Naive B cell (primary cell): ENCODE data around the gene ZNF74. TPM values are rescaled to one million over a fixed set of nuclear protein-coding genes. Genes with fewer than 3 reads are reported as not detected.
"Not testable (repeated sequence)": the region's sequence is repeated elsewhere in the genome, so short reads cannot be mapped to it uniquely, and the experiment has no call there.

ENCODE experiments used
- ATAC-seq, 2 donors: fragments of 150-1000 bp; cut with Tn5 transposase; 2 replicates each; pipeline ENCODE4 v1.10.0; 2021; ENCODE audit warnings: low read depth in 2 of 2, mild to moderate bottlenecking in 2 of 2, moderate library complexity in 2 of 2
- DNase-seq: peaks from one replicate; pipeline ENCODE4 v3.0.0; 2022
- H3K27ac Mint-ChIP-seq, 6 donors: one replicate each; pipeline ENCODE4 v1.8.0; 2020 to 2022; ENCODE audit warnings: mild to moderate bottlenecking in 6 of 6, mixed read lengths in 6 of 6, moderate library complexity in 5 of 6, inconsistent platforms in 2 of 6
- H3K27me3 Mint-ChIP-seq, 3 donors: one replicate each; pipeline ENCODE4 v1.8.0; 2021 to 2022; ENCODE audit warnings: mixed read lengths in 3 of 3, mild to moderate bottlenecking in 1 of 3
- H3K36me3 Mint-ChIP-seq, 2 donors: one replicate each; pipeline ENCODE4 v1.8.0; 2020 to 2022; ENCODE audit warnings: mixed read lengths in 2 of 2, inconsistent platforms in 1 of 2, mild to moderate bottlenecking in 1 of 2
- H3K4me1 Mint-ChIP-seq, 3 donors: one replicate each; pipeline ENCODE4 v1.8.0; 2020 to 2022; ENCODE audit warnings: mixed read lengths in 3 of 3, inconsistent platforms in 1 of 3, mild to moderate bottlenecking in 1 of 3, moderate library complexity in 1 of 3
- H3K4me3 Mint-ChIP-seq, 8 donors: one replicate each; pipeline ENCODE4 v1.8.0; 2020 to 2022; ENCODE audit warnings: mild to moderate bottlenecking in 8 of 8, mixed read lengths in 8 of 8, moderate library complexity in 8 of 8, inconsistent platforms in 2 of 8
- H3K9me3 Mint-ChIP-seq, 7 donors: one replicate each; pipeline ENCODE4 v1.8.0; 2020 to 2022; ENCODE audit warnings: mixed read lengths in 7 of 7, mild to moderate bottlenecking in 5 of 7, inconsistent platforms in 2 of 7, moderate library complexity in 1 of 7
- polyA plus RNA-seq, 6 donors: library from polyadenylated mRNA; unstranded; fragments of 300-500 nt; fragmentation: Illumina TruSeq; gene quantifications; one replicate each; pipeline ENCODE4 v1.2.3, GENCODE V29; 2021; ENCODE audit warnings: low read depth in 6 of 6

Gene ZNF74
- polyA plus RNA-seq, 6 donors from 2014 or later: 2.4 to 8.5 (median 5.5) TPM

DNA sequence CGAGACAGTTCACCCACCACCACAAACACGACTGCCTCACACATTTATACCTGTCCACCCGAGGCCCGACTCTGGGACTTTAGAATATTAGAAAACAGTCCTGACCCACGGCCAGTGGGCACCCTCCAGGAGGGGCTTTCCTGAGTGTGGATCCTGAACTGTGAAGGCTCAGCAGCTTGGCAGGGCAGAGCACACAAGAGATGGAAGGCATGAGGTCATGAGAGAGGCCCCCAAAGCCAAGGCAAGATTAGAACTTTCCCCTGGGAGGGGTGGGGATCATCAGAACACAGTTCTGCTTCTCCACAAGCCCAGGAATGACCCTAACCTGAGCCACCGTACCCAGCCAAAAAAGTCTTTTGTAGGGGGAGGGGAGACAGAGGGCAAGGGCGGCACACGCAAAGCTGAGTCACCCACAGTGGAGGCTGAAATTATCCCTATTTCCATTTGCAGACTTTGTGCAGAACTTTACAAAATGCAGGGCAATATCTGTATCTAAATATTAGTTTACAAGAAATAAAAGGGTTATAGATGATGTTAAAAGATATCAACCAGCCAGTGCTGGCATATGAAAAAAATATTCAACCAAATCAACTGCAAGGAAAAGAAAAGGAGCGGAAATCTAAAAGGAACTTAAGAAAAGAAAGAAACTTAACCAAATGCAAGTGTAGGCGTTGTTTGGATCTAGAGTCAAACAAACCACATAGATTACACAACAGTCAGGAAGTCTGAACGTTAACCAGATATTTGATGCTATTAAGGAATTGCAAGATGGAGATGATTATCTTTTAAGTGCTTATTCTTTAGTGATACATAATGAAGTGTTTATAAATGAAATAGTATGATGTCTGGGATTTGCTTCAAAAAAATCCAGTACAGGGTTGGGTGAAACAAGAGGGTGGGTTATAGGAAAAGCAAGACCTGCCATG lies 29.4 kb upstream of the ZNF74 start:
- ATAC-seq, H3K4me3 Mint-ChIP-seq, H3K4me1 Mint-ChIP-seq, H3K36me3 Mint-ChIP-seq, DNase-seq, H3K9me3 Mint-ChIP-seq, H3K27ac Mint-ChIP-seq, H3K27me3 Mint-ChIP-seq: not testable (repeated sequence)

DNA sequence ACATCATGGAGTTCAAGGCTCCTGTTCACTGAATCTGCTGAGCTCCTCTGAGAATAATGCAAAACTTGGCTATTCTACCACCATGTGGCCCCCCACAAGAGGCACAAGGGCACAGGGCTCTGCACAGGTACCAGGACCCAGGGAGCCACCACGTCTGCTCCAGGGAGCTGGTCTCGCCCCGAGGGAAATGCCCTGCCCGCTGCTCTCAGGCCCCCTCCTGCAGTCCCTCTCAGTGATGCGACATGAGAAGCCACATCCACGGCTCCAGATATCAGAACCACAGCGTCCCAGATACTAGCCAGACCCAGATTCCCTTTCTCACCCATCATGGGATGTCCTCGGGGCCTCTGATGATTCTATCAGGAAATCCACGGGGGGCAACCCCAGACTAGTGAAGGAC lies 27.1 kb upstream of the ZNF74 start:
- not testable (repeated sequence) for H3K27me3 Mint-ChIP-seq, H3K4me3 Mint-ChIP-seq, DNase-seq, H3K9me3 Mint-ChIP-seq, H3K4me1 Mint-ChIP-seq, ATAC-seq, H3K27ac Mint-ChIP-seq, H3K36me3 Mint-ChIP-seq

DNA sequence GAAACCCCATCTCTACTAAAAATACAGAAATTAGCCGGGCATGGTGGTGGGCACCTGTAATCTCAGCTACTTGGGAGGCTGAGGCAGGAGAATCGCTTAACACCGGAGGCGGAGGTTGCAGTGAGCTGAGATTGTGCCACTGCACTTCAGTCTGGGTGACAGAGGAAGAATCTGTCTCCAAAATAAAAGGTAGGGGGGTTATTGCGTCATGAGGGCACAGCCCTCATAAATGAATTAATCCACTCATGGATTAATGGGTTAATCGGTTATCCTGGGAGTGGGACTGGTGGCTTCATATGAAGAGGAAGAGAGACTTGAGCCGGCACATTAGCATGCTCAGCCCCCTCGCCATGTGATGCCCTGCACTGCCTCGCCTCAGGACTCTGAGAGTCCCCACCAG lies 25.1 kb upstream of the ZNF74 start:
- DNase-seq, H3K27me3 Mint-ChIP-seq, H3K4me1 Mint-ChIP-seq, H3K36me3 Mint-ChIP-seq, H3K27ac Mint-ChIP-seq, H3K4me3 Mint-ChIP-seq, ATAC-seq, H3K9me3 Mint-ChIP-seq: not testable (repeated sequence)

DNA sequence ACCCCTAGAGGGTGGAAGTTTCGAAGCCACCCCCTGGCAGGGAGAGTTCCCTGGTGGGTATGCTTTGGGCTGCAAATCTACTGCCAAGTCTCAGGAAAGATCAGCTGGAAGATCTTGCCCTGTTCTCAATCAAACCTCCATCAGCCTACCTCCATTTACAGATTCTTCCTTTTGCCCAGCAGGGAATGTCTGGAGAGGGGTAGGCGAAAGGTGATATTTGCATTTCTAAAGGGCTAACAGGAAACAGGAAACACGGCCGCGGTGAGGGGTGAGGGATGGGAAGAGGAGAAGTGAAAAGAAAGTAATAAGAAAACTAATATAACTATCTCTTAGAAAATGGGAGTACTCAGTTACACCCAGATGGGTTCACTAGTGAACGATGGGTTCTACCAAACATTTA lies 22.3 kb upstream of the ZNF74 start:
- peaks cover 0 to 13% (median 7%) of the 10 kb centered on the region in 3 donors for H3K27me3 Mint-ChIP-seq
- H3K27ac Mint-ChIP-seq, H3K4me1 Mint-ChIP-seq, ATAC-seq, H3K4me3 Mint-ChIP-seq, H3K36me3 Mint-ChIP-seq, DNase-seq, H3K9me3 Mint-ChIP-seq: not testable (repeated sequence)

DNA sequence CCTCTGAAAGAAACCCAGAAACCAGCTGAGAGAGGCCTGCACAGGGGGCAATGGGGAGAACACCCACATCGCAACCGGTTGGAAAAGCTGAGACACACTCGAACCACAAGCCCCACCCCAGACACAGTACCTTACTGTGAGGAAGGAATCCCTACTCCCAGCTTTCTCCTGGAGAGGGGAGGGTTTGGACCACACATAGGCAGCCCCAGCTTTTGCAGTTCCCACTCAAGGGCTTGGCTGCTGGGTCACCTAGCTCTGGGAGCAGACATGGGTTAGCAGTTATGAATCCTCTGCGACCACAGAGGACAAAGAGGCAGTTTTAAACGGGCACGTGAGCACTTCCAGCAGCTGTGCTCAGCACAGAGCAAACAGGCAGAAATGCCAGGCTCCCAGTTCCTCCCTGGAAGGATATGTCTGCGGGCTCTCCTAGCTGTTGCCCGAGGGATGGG lies 21.5 kb upstream of the ZNF74 start:
- H3K27me3 Mint-ChIP-seq: peaks cover 0 to 13% (median 7%) of the 10 kb centered on the region in 3 donors
- H3K9me3 Mint-ChIP-seq, H3K27ac Mint-ChIP-seq, DNase-seq, H3K36me3 Mint-ChIP-seq, H3K4me1 Mint-ChIP-seq, ATAC-seq, H3K4me3 Mint-ChIP-seq: not testable (repeated sequence)

DNA sequence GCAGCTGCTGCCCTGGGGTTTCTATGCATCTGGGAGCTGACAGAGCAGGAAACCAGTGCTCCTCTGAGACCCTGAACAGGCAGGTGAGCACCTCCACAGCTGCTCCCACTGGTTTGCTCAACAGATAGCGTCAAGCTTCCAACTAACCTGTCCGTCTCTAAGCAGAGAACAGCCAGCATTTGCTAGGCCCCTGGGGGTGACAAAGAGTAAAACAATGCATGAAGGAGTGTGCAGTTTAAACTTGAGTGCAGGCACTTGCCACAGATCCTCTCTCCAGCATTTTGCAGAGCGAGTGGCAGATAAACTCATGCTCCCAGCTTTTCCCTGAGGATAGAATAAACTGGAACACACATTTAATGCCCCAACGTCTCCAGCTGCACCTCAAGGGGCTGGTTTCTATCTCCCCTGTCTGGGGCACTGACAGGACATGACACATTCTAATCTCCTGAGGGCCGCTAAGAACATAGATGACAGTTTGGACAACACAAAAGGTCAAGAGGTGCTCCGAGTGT lies 20.7 kb upstream of the ZNF74 start:
- H3K27ac Mint-ChIP-seq: peak overlapping the region in 2 of 6 donors; percentile 15 to 56
- ATAC-seq, H3K4me3 Mint-ChIP-seq, H3K4me1 Mint-ChIP-seq, H3K9me3 Mint-ChIP-seq, H3K36me3 Mint-ChIP-seq, DNase-seq: not testable (repeated sequence)
- H3K27me3 Mint-ChIP-seq: peaks cover 0 to 13% (median 7%) of the 10 kb centered on the region in 3 donors

DNA sequence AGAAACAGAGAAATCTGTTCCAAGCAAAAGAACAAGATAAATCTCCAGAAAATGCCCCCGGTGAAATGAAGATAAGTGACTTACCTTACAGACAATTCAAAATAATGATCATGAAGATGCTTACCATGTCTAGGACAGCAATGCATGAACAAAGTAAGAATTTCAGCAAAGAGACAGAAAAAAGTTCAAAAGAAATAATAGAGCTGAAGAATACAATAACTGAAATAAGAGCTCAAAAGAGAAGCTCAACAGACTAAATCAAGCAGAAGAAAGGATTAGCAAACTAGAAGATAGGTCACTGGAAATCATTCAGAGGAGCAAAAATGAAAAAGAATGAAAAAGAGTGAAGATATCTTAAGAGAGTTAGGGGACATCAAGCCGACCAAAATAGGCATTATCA lies 19.8 kb upstream of the ZNF74 start:
- Mint-ChIP-seq H3K27me3 (peaks cover 0 to 13% (median 7%) of the 10 kb centered on the region in 3 donors), H3K27ac (peak overlapping the region in 1 of 6 donors; percentile 43)
- H3K4me1 Mint-ChIP-seq: not testable (repeated sequence)

DNA sequence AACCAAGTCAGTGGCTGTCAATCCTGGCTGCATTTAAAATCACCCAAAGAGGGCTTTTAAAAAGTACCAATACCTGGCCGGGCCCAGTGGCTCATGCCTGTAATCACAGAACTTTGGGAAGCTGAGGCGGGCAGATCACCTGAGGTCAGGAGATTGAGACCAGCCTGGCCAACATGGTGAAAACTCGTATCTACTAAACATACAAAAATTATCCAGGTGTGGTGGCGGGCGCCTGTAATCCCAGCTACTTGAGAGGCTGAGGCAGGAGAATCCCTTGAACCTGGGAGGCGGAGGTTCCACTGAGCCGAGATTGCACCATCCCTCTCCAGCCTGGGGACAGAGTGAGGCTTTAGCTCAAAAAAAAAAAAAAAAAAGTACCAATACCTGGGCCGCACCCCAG lies 17.7 kb upstream of the ZNF74 start:
- H3K36me3 Mint-ChIP-seq, H3K4me1 Mint-ChIP-seq, H3K9me3 Mint-ChIP-seq, DNase-seq, H3K4me3 Mint-ChIP-seq, H3K27ac Mint-ChIP-seq, ATAC-seq: not testable (repeated sequence)
- H3K27me3 Mint-ChIP-seq: peaks cover 0 to 18% (median 7%) of the 10 kb centered on the region in 3 donors

More for the DNA sequence above, 19.8 kb upstream of the ZNF74 start:
- not testable (repeated sequence) for H3K4me3 Mint-ChIP-seq, DNase-seq, H3K36me3 Mint-ChIP-seq, ATAC-seq, H3K9me3 Mint-ChIP-seq

DNA sequence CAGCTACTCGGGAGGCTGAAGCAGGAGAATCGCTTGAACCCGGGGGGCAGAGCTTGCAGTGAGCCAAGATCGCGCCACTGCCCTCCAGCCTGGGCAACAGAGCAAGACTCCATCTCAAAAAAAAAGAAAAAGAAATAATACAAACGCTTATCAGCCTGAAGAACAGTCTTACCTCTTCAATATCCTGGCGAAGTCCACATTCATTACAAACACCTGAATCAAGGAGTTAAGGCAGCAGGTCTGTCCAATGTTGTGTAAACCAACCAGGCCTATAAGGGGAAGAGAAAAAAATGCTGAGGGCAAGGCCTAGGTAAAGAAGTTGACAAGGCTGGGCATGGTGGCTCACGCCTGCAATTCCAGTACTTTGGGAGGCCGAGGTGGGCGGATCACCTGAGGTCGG lies 17.0 kb upstream of the ZNF74 start:
- H3K36me3 Mint-ChIP-seq, H3K9me3 Mint-ChIP-seq, DNase-seq, H3K4me1 Mint-ChIP-seq, H3K27ac Mint-ChIP-seq, ATAC-seq, H3K4me3 Mint-ChIP-seq: not testable (repeated sequence)
- H3K27me3 Mint-ChIP-seq: peaks cover 2 to 18% (median 7%) of the 10 kb centered on the region in 3 donors

DNA sequence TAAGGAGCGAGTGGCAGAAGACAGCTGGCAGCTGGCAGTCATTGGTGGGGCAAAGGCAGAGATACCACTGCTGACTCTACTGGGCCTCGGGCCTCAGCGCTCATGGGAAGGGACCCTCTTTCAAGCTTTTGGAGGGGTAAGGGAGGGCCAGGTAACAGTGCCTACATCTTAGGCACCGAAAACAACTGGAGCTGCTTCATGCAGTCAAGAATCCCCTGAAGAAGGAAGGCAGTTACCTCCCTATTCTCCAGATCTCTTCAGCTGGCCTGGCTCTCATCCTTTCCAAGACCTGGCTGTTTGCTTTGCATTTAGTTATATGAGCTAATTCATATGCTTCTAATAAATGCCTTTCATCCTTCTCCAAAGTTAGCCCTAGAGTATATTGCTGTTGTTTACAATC lies 15.8 kb upstream of the ZNF74 start:
- peaks cover 4 to 18% (median 10%) of the 10 kb centered on the region in 3 donors for H3K27me3 Mint-ChIP-seq
- DNase-seq (no peak), ATAC-seq (no peak)
- H3K36me3 Mint-ChIP-seq: no peaks in the 10 kb centered on the region
- peak overlapping the region in 1 of 6 donors; percentile 47 for H3K27ac Mint-ChIP-seq
- peaks cover 0 to 5% (median 0%) of the 10 kb centered on the region in 7 donors for H3K9me3 Mint-ChIP-seq
- peaks cover 0 to 1% (median 0%) of the 10 kb centered on the region in 3 donors for H3K4me1 Mint-ChIP-seq
- H3K4me3 Mint-ChIP-seq: no peak overlapping the region

DNA sequence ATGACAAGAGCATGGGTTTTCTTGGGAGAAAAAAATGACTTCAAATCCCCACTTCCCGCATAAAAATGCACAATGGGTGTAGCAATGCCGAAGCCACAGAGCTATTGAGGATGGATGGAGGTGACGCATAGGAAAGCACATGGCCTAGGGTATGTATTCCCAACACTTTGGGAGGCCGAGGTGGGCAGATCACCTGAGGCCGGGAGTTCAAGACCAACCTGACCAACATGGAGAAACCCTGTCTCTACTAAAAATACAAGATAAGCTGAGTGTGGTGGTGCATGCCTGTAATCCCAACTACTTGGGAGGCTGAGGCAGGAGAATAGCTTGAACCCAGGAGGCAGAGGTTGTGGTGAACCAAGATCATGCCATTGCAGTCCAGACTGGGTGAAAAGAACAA lies 15.3 kb upstream of the ZNF74 start:
- H3K9me3 Mint-ChIP-seq, DNase-seq, ATAC-seq, H3K36me3 Mint-ChIP-seq, H3K27ac Mint-ChIP-seq, H3K4me1 Mint-ChIP-seq, H3K4me3 Mint-ChIP-seq: not testable (repeated sequence)
- peaks cover 4 to 13% (median 12%) of the 10 kb centered on the region in 3 donors for H3K27me3 Mint-ChIP-seq

DNA sequence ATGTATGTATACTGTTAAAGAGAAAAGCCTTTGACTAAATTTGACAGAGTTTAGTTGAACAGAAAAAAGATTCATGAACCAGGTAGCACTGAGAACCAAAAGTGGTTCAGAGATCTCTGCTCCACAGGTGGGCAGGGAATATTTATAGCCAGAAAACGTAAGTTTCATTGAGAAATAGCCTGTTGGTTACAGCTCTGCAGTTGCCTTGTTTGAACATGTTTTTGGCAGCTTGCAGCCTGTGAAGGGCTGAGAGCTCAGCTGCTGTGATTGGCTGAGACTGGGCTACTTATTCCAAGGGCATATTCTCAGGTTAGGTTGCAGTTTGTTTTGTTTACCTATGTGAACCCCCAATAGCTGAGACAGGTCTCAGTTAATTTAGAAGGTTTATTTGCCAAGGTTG lies 13.5 kb upstream of the ZNF74 start:
- H3K9me3 Mint-ChIP-seq: no peaks in the 10 kb centered on the region
- no peaks in the 10 kb centered on the region for H3K36me3 Mint-ChIP-seq
- H3K4me3 Mint-ChIP-seq: no peak overlapping the region
- H3K4me1 Mint-ChIP-seq: no peaks in the 10 kb centered on the region
- DNase-seq (no peak), ATAC-seq (no peak)
- H3K27ac Mint-ChIP-seq: no peak overlapping the region
- peaks cover 4 to 17% (median 5%) of the 10 kb centered on the region in 3 donors for H3K27me3 Mint-ChIP-seq

DNA sequence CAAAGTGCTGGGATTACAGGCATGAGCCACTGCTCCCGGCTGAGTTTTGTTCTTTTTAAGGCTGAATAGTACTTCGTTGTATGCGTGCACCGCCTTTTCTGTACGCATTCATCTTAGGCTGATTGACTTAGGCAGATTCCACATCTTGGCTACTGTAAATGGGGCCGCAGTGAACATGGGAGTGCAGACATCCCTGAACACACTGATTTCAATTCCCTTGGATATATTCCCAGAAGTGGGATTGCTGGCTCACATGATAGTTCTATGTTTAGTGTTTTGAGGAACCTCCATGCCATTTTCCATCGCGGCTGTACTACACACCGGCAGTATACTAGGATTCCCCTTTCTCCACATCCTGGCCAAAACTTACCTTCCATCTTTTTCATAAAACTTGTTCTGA lies 10.4 kb upstream of the ZNF74 start:
- H3K4me3 Mint-ChIP-seq: no peak overlapping the region
- DNase-seq (no peak), ATAC-seq (no peak)
- no peaks in the 10 kb centered on the region for H3K9me3 Mint-ChIP-seq
- no peaks in the 10 kb centered on the region for H3K4me1 Mint-ChIP-seq
- H3K27me3 Mint-ChIP-seq: peaks cover 5 to 17% (median 8%) of the 10 kb centered on the region in 3 donors
- no peaks in the 10 kb centered on the region for H3K36me3 Mint-ChIP-seq
- no peak overlapping the region for H3K27ac Mint-ChIP-seq

DNA sequence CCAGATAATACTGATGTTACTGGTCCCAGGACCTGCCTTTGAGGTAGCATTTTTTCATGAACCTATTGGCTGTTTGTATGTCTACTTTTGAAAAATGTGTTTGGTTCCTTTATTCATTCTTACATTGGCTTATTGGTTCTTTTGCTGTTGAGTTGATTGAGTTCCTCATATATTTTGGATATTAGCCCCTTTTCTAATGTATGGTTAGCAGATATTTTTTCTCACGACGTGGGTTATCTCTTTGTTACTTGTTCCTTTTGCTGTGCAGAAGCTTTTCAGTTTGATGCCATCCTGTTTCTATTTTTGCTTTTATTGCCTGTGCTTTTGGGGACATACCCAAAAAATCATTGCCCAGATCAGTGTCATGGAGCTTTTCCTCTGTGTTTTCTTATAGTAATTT lies 9.8 kb upstream of the ZNF74 start:
- Mint-ChIP-seq H3K4me1 (no peaks in the 10 kb centered on the region), H3K36me3 (no peaks in the 10 kb centered on the region), H3K9me3 (peaks cover 0 to 4% (median 0%) of the 10 kb centered on the region in 7 donors), H3K27me3 (peaks cover 5 to 17% (median 8%) of the 10 kb centered on the region in 3 donors), H3K27ac (no peak overlapping the region), H3K4me3 (no peak overlapping the region)
- no peak for ATAC-seq
- no peak for DNase-seq
